Measurements from ENCODE around the gene SKIDA1.
"Not testable (repeated sequence)": the region's sequence is repeated elsewhere in the genome, so short reads cannot be mapped to it uniquely, and the experiment has no call there.

DNA sequence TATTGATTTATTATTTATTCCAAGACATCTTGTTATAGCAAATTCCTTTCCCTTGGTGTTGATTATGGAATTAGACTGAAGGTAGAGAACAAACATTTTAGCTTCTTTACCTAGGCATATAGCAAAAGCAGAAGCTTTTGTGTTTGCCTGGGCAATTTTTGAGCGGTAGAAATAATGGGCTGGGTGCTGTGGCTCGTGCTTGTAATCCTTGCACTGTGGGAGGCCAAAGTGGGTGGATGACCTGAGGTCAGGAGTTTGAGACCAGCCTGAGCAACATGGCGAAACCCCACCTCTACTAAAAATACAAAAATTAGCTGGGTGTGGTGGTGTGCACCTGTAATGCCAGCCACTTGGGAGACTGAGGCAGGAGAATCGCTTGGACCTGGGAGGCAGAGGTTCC, 15.2 kb upstream of the SKIDA1 start:
- TF ChIP-seq, protein P1, sequence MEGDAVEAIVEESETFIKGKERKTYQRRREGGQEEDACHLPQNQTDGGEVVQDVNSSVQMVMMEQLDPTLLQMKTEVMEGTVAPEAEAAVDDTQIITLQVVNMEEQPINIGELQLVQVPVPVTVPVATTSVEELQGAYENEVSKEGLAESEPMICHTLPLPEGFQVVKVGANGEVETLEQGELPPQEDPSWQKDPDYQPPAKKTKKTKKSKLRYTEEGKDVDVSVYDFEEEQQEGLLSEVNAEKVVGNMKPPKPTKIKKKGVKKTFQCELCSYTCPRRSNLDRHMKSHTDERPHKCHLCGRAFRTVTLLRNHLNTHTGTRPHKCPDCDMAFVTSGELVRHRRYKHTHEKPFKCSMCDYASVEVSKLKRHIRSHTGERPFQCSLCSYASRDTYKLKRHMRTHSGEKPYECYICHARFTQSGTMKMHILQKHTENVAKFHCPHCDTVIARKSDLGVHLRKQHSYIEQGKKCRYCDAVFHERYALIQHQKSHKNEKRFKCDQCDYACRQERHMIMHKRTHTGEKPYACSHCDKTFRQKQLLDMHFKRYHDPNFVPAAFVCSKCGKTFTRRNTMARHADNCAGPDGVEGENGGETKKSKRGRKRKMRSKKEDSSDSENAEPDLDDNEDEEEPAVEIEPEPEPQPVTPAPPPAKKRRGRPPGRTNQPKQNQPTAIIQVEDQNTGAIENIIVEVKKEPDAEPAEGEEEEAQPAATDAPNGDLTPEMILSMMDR (IDR thresholded peaks at IDR 0.05): not testable (repeated sequence)
- TF ChIP-seq POLR2A (IDR thresholded peaks at IDR 0.05): not testable (repeated sequence)

All from tibial nerve (tissue), 3 donors.